GM06990 (cell line): Measurements from ENCODE around the gene SNX13.
"Not testable (repeated sequence)": the region's sequence is repeated elsewhere in the genome, so short reads cannot be mapped to it uniquely, and the experiment has no call there.

Experiments used
- DNase-seq: peaks from one replicate; pipeline ENCODE4 v3.0.0-alpha.2; 2011; ENCODE audit not compliant: insufficient read length; ENCODE audit errors: extremely low read depth
- H3K27me3 ChIP-seq: replicated peaks from 2 replicates; pipeline ENCODE4 v1.6.0; 2011; ENCODE audit warnings: low read length; ENCODE audit not compliant: control insufficient read depth, insufficient read depth
- H3K36me3 ChIP-seq: 2 replicates; pipeline ENCODE4 v1.5.1; 2011; ENCODE audit warnings: low read length; ENCODE audit not compliant: control insufficient read depth, insufficient read depth
- H3K4me3 ChIP-seq: replicated peaks from 2 replicates; pipeline ENCODE4 v1.5.1; 2011; ENCODE audit warnings: low read depth, mild to moderate bottlenecking, control low read depth, low read length
- CTCF ChIP-seq: IDR thresholded peaks from 2 replicates; pipeline ENCODE4 v1.5.1; 2011; ENCODE audit warnings: low read length, control low read depth, mild to moderate bottlenecking, inconsistent platforms; ENCODE audit not compliant: insufficient read depth, poor library complexity, severe bottlenecking

The SNX13 gene

GRCh38 chr7:17815318-17815717 lies 125.0 kb downstream of the SNX13 start:
- TF ChIP-seq CTCF, result no peak
- no peaks in the 10 kb centered on the region for H3K36me3 ChIP-seq
- DNase-seq, result no peak
- H3K27me3 ChIP-seq, result no peaks in the 10 kb centered on the region
- no peak overlapping the region for H3K4me3 ChIP-seq

- DNase-seq, result no peak
- no peaks in the 10 kb centered on the region for H3K27me3 ChIP-seq
- no peak overlapping the region for H3K4me3 ChIP-seq
- no peaks in the 10 kb centered on the region for H3K36me3 ChIP-seq
- no peak for TF ChIP-seq CTCF
Measured at GRCh38 chr7:17814058-17814457, 126.2 kb downstream of the SNX13 start.

- H3K4me3 ChIP-seq, H3K36me3 ChIP-seq: not testable (repeated sequence)
Measured at GRCh38 chr7:17809215-17809614, 131.1 kb downstream of the SNX13 start.

GRCh38 chr7:17807242-17807641 lies 133.1 kb downstream of the SNX13 start:
- TF ChIP-seq CTCF, result no peak
- DNase-seq, result no peak
- Histone ChIP-seq H3K36me3 (no peaks in the 10 kb centered on the region; the same call in 1 of the 2 replicates), H3K4me3 (no peak overlapping the region), H3K27me3 (no peaks in the 10 kb centered on the region)

More at GRCh38 chr7:17809215-17809614, 131.1 kb downstream of the SNX13 start:
- H3K27me3 ChIP-seq, DNase-seq: not testable (repeated sequence)

- TF ChIP-seq CTCF, result no peak
- no peaks in the 10 kb centered on the region for H3K27me3 ChIP-seq
- H3K36me3 ChIP-seq, result no peaks in the 10 kb centered on the region; the same call in 1 of the 2 replicates
- no peak overlapping the region for H3K4me3 ChIP-seq
- DNase-seq, result no peak
Measured at GRCh38 chr7:17806631-17807030, 133.7 kb downstream of the SNX13 start.

GRCh38 chr7:17802056-17802455 lies 138.2 kb downstream of the SNX13 start:
- H3K27me3 ChIP-seq, result no peaks in the 10 kb centered on the region
- no peaks in the 10 kb centered on the region; the same call in 1 of the 2 replicates for H3K36me3 ChIP-seq
- no peak for TF ChIP-seq CTCF
- no peak overlapping the region for H3K4me3 ChIP-seq
- DNase-seq, result no peak
